CD4-positive, CD25-positive, alpha-beta regulatory T cell (primary cell): Measurements from ENCODE around the gene TDRD12. TPM values are rescaled to one million over a fixed set of nuclear protein-coding genes. Genes with fewer than 3 reads are reported as not detected.

Experiments used
- ATAC-seq, 2 donors: fragments of 150-1000 bp; cut with Tn5 transposase; one replicate each; pipeline ENCODE4 v1.10.0; 2021; ENCODE audit warnings: low read depth in 2 of 2, moderate number of reproducible peaks in 2 of 2, moderate library complexity in 1 of 2
- DNase-seq, 3 donors: peaks; one replicate each; pipeline versions ENCODE4 v3.0.0 to v3.0.0-alpha.2; 2012 to 2022; ENCODE audit warnings: mixed read lengths in 1 of 3
- H3K27ac ChIP-seq: one replicate; pipeline ENCODE4 v1.7.0; 2013; ENCODE audit warnings: mild to moderate bottlenecking, low read length; ENCODE audit not compliant: insufficient read depth, poor library complexity, severe bottlenecking
- H3K27me3 ChIP-seq: one replicate; pipeline ENCODE4 v1.7.0; 2013; ENCODE audit warnings: low read length; ENCODE audit not compliant: control insufficient read depth, insufficient read depth
- H3K36me3 ChIP-seq: one replicate; pipeline ENCODE4 v1.7.0; 2013; ENCODE audit warnings: mild to moderate bottlenecking, low read length, moderate library complexity; ENCODE audit not compliant: control insufficient read depth, insufficient read depth
- H3K4me1 ChIP-seq: 2 replicates; pipeline ENCODE4 v1.7.0; 2013; ENCODE audit warnings: mild to moderate bottlenecking, low read length; ENCODE audit not compliant: insufficient read depth, control insufficient read depth, poor library complexity, severe bottlenecking
- H3K4me3 ChIP-seq: one replicate; pipeline ENCODE4 v1.7.0; 2013; ENCODE audit warnings: low read depth, mild to moderate bottlenecking, low read length, moderate library complexity
- H3K9me3 ChIP-seq, 2 experiments: 1 replicate in 1 of 2; 2 replicates in 1 of 2; pipeline ENCODE4 v1.7.0; 2013; ENCODE audit warnings: low read length in 2 of 2, mild to moderate bottlenecking in 1 of 2, moderate library complexity in 1 of 2; ENCODE audit not compliant: control insufficient read depth in 2 of 2
- H3K27ac Mint-ChIP-seq, 3 donors: one replicate each; pipeline ENCODE4 v1.8.0; 2020 to 2022; ENCODE audit warnings: mild to moderate bottlenecking in 3 of 3, mixed read lengths in 3 of 3, moderate library complexity in 2 of 3
- H3K27me3 Mint-ChIP-seq: one replicate; pipeline ENCODE4 v1.8.0; 2022; ENCODE audit warnings: mild to moderate bottlenecking, mixed read lengths
- H3K36me3 Mint-ChIP-seq: one replicate; pipeline ENCODE4 v1.8.0; 2020; ENCODE audit warnings: mixed read lengths
- H3K4me1 Mint-ChIP-seq, 4 donors: one replicate each; pipeline ENCODE4 v1.8.0; 2020 to 2022; ENCODE audit warnings: mixed read lengths in 4 of 4, mild to moderate bottlenecking in 1 of 4
- H3K4me3 Mint-ChIP-seq, 4 donors: one replicate each; pipeline ENCODE4 v1.8.0; 2020 to 2022; ENCODE audit warnings: mild to moderate bottlenecking in 4 of 4, mixed read lengths in 4 of 4, moderate library complexity in 3 of 4
- H3K9me3 Mint-ChIP-seq, 7 donors: one replicate each; pipeline ENCODE4 v1.8.0; 2020 to 2022; ENCODE audit warnings: mixed read lengths in 7 of 7, mild to moderate bottlenecking in 3 of 7, moderate library complexity in 2 of 7
- polyA plus RNA-seq, 4 donors: library from polyadenylated mRNA; unstranded; fragments of 300-500 nt; fragmentation: Illumina TruSeq; gene quantifications; one replicate each; pipeline ENCODE4 v1.2.3, GENCODE V29; 2021
- total RNA-seq: library from RNA; stranded (reverse); gene quantifications from one replicate; pipeline ENCODE4 v1.2.3, GENCODE V29; 2022

TDRD12 gene
- total and polyA plus RNA-seq, 5 donors from 2014 or later, result 0.35 to 1.00 (median 0.45) TPM; not detected in 1

- H3K36me3 Mint-ChIP-seq, result no peaks in the 10 kb centered on the region
- H3K4me1 Mint-ChIP-seq, result peaks cover 0 to 47% (median 27%) of the 10 kb centered on the region in 4 donors
- H3K4me3 Mint-ChIP-seq, result peak within 1 kb of the TSS; percentile 93 to 97 (median 96)
- peaks cover 4% of the 10 kb centered on the region for H3K27me3 ChIP-seq
- no peaks in the 10 kb centered on the region for H3K9me3 ChIP-seq
- H3K36me3 ChIP-seq, result no peaks in the 10 kb centered on the region
- DNase-seq, result peak; percentile 59 to 73 (median 73)
- peak within 1 kb of the TSS; percentile 57 for H3K4me3 ChIP-seq
- peak; percentile 17 to 29 for ATAC-seq
- peaks cover 45% of the 10 kb centered on the region for H3K4me1 ChIP-seq
- peak within 1 kb of the TSS; percentile 62 to 89 (median 76) for H3K27ac Mint-ChIP-seq
- H3K9me3 Mint-ChIP-seq, result no peaks in the 10 kb centered on the region
- H3K27me3 Mint-ChIP-seq, result peaks cover 30% of the 10 kb centered on the region
- peak within 1 kb of the TSS; percentile 72 for H3K27ac ChIP-seq
Measured at GRCh38 chr19:32675720-32676185, 43.8 kb upstream of the TDRD12 start, which contains the start of gene RGS9BP. RGS9BP (plus strand) TSS chr19:32675848; CDS start chr19:32676264, 416 bp downstream.

GRCh38 chr19:32676186-32676894 is 43.2 kb upstream of the TDRD12 start:
- H3K4me1 Mint-ChIP-seq, result peaks cover 0 to 41% (median 26%) of the 10 kb centered on the region in 4 donors
- H3K27me3 Mint-ChIP-seq, result peaks cover 35% of the 10 kb centered on the region
- Histone ChIP-seq H3K4me1 (peaks cover 45% of the 10 kb centered on the region), H3K27ac (no peak overlapping the region), H3K36me3 (no peaks in the 10 kb centered on the region), H3K4me3 (peak overlapping the region; percentile 19), H3K27me3 (peaks cover 5% of the 10 kb centered on the region), H3K9me3 (no peaks in the 10 kb centered on the region)
- H3K36me3 Mint-ChIP-seq, result no peaks in the 10 kb centered on the region
- no peak overlapping the region for H3K27ac Mint-ChIP-seq
- H3K4me3 Mint-ChIP-seq, result peak overlapping the region in 3 of 4 donors; percentile 93 to 97 (median 96)
- DNase-seq (peak in 2 of 3 donors; percentile 5 to 53), ATAC-seq (no peak)
- H3K9me3 Mint-ChIP-seq, result no peaks in the 10 kb centered on the region

- Histone ChIP-seq H3K4me1 (peaks cover 45% of the 10 kb centered on the region), H3K27me3 (peaks cover 5% of the 10 kb centered on the region), H3K36me3 (no peaks in the 10 kb centered on the region), H3K9me3 (no peaks in the 10 kb centered on the region), H3K27ac (no peak overlapping the region), H3K4me3 (no peak overlapping the region)
- Mint-ChIP-seq H3K36me3 (no peaks in the 10 kb centered on the region), H3K27me3 (peaks cover 35% of the 10 kb centered on the region), H3K27ac (peak overlapping the region in 1 of 3 donors; percentile 49), H3K4me3 (peak overlapping the region; percentile 72 to 83 (median 80)), H3K4me1 (peaks cover 0 to 36% (median 21%) of the 10 kb centered on the region in 4 donors), H3K9me3 (no peaks in the 10 kb centered on the region)
- no peak for DNase-seq
- ATAC-seq, result no peak
Measured at GRCh38 chr19:32676895-32677359, 42.6 kb upstream of the TDRD12 start.

GRCh38 chr19:32677657-32678056 is 41.9 kb upstream of the TDRD12 start:
- H3K4me3 Mint-ChIP-seq, result peak overlapping the region; percentile 72 to 83 (median 80)
- peaks cover 40% of the 10 kb centered on the region for H3K4me1 ChIP-seq
- H3K4me1 Mint-ChIP-seq, result peaks cover 0 to 28% (median 15%) of the 10 kb centered on the region in 4 donors
- H3K27ac ChIP-seq, result no peak overlapping the region
- peaks cover 35% of the 10 kb centered on the region for H3K27me3 Mint-ChIP-seq
- no peaks in the 10 kb centered on the region for H3K36me3 ChIP-seq
- peaks cover 5% of the 10 kb centered on the region for H3K27me3 ChIP-seq
- no peaks in the 10 kb centered on the region for H3K36me3 Mint-ChIP-seq
- H3K4me3 ChIP-seq, result no peak overlapping the region
- no peaks in the 10 kb centered on the region for H3K9me3 Mint-ChIP-seq
- no peak overlapping the region for H3K27ac Mint-ChIP-seq
- H3K9me3 ChIP-seq, result no peaks in the 10 kb centered on the region
- no peak for ATAC-seq
- no peak for DNase-seq

DNA sequence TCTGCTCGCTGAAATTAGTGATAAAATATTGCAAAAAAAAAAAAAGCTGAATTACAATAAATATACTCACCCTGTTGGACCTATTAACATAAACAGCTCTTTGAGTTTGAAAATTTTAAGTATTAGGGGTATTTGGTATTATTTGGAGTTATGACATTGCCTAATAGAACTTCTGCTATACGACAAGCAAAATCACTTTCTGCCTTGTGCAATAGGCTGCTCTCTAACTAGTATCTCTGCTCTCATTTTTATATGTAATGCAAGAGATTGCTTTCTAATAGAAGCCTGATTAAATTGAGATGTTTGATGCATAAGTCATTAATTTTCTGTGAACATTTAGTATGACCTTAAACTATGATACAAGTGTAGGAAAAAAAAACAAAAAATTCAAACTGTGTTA is 38.6 kb upstream of the TDRD12 start:
- Histone ChIP-seq H3K27ac (no peak overlapping the region), H3K36me3 (no peaks in the 10 kb centered on the region), H3K27me3 (peaks cover 5% of the 10 kb centered on the region), H3K4me3 (no peak overlapping the region), H3K4me1 (peaks cover 12% of the 10 kb centered on the region), H3K9me3 (no peaks in the 10 kb centered on the region)
- peaks cover 35% of the 10 kb centered on the region for H3K27me3 Mint-ChIP-seq
- H3K27ac Mint-ChIP-seq, result no peak overlapping the region
- H3K4me3 Mint-ChIP-seq, result peak overlapping the region in 1 of 4 donors; percentile 17
- ATAC-seq (no peak), DNase-seq (no peak)
- peaks cover 0 to 7% (median 6%) of the 10 kb centered on the region in 4 donors for H3K4me1 Mint-ChIP-seq
- H3K36me3 Mint-ChIP-seq, result no peaks in the 10 kb centered on the region
- no peaks in the 10 kb centered on the region for H3K9me3 Mint-ChIP-seq

- Histone ChIP-seq H3K36me3 (no peaks in the 10 kb centered on the region), H3K27ac (no peak overlapping the region), H3K27me3 (peaks cover 4% of the 10 kb centered on the region), H3K4me1 (no peaks in the 10 kb centered on the region), H3K9me3 (no peaks in the 10 kb centered on the region), H3K4me3 (no peak overlapping the region)
- Mint-ChIP-seq H3K27me3 (peaks cover 29% of the 10 kb centered on the region), H3K36me3 (no peaks in the 10 kb centered on the region), H3K27ac (no peak overlapping the region), H3K4me1 (peaks cover 0 to 4% (median 2%) of the 10 kb centered on the region in 4 donors), H3K4me3 (peak overlapping the region in 1 of 4 donors; percentile 4), H3K9me3 (no peaks in the 10 kb centered on the region)
- ATAC-seq (no peak), DNase-seq (no peak)
Measured at GRCh38 chr19:32682317-32682716, 37.2 kb upstream of the TDRD12 start.

GRCh38 chr19:32686847-32687475 is 32.6 kb upstream of the TDRD12 start:
- Mint-ChIP-seq H3K4me1 (peaks cover 0 to 15% (median 11%) of the 10 kb centered on the region in 4 donors), H3K4me3 (peak overlapping the region in 1 of 4 donors; percentile 47), H3K36me3 (no peaks in the 10 kb centered on the region), H3K9me3 (no peaks in the 10 kb centered on the region), H3K27ac (no peak overlapping the region), H3K27me3 (peaks cover 6% of the 10 kb centered on the region)
- Histone ChIP-seq H3K27ac (no peak overlapping the region), H3K36me3 (no peaks in the 10 kb centered on the region), H3K27me3 (no peaks in the 10 kb centered on the region), H3K4me3 (no peak overlapping the region), H3K4me1 (peaks cover 7% of the 10 kb centered on the region), H3K9me3 (no peaks in the 10 kb centered on the region)
- DNase-seq (no peak), ATAC-seq (no peak)
